ENCODE results near the gene CNNM4.

Gene CNNM4

GRCh38 chr2:96762529-96763311 is 2.0 kb downstream of the CNNM4 start:
- no peak overlapping the region for H3K27ac ChIP-seq (ENCODE audit: low read depth, low read length)
- H3K9ac ChIP-seq (ENCODE audit: low read length) = peak overlapping the region; percentile 34
- peak overlapping the region; percentile 98 for H3K4me3 ChIP-seq (ENCODE audit: low read length)
- no peaks in the 10 kb centered on the region for H3K27me3 ChIP-seq (ENCODE audit: control insufficient read depth, insufficient read depth, low read length)
- no peaks in the 10 kb centered on the region for H3K36me3 ChIP-seq (ENCODE audit: control insufficient read depth, insufficient read depth, low read length)
- H3K4me1 ChIP-seq (ENCODE audit: control insufficient read depth, insufficient read depth, low read length) = peaks cover 13% of the 10 kb centered on the region

DNA sequence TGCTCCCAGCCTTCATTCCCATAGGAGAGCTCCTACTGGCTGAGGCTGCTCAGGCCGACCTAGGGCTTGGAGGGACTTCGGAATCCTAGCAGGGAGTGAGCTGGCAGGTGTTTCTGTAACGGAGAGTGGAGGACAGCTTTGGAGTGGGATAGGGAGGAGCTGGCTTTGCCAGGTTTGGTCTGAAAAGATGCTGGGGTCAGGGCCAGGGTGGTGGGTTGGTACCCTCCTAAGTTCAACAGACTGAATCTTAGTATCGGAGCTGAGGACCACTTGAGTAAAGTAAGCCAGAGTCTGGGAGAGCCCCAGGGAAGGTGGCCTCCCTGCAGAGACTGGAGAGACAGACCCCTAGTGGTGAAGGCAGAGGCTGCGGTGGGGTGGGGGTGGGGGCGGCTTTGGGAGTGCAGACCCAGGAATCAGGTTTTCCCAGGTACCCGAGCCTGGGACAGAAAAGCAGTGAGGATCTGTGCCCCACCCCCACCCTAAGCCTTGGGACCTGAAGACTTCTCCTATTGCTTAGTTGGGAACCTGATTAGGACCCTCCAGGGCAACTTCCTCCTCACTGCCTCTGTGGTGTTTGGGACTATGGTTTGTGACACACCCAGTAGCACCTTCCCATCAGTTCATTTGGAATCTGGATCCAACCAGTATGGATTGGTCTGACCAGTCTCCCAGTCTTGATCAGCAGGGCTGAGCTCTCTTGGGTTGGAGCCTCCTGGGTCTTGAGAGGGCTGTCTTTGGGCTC is 3.0 kb downstream of the CNNM4 start:
- Histone ChIP-seq H3K9ac (ENCODE audit: low read length) (peak overlapping the region; percentile 43), H3K4me1 (ENCODE audit: control insufficient read depth, insufficient read depth, low read length) (peaks cover 13% of the 10 kb centered on the region), H3K36me3 (ENCODE audit: control insufficient read depth, insufficient read depth, low read length) (no peaks in the 10 kb centered on the region), H3K4me3 (ENCODE audit: low read length) (peak overlapping the region; percentile 98), H3K27me3 (ENCODE audit: control insufficient read depth, insufficient read depth, low read length) (no peaks in the 10 kb centered on the region), H3K27ac (ENCODE audit: low read depth, low read length) (peak overlapping the region; percentile 2)

GRCh38 chr2:96764253-96764637 is 3.5 kb downstream of the CNNM4 start:
- Histone ChIP-seq H3K9ac (ENCODE audit: low read length) (peak overlapping the region; percentile 43), H3K4me1 (ENCODE audit: control insufficient read depth, insufficient read depth, low read length) (peaks cover 13% of the 10 kb centered on the region), H3K4me3 (ENCODE audit: low read length) (peak overlapping the region; percentile 98), H3K27ac (ENCODE audit: low read depth, low read length) (peak overlapping the region; percentile 2), H3K27me3 (ENCODE audit: control insufficient read depth, insufficient read depth, low read length) (no peaks in the 10 kb centered on the region), H3K36me3 (ENCODE audit: control insufficient read depth, insufficient read depth, low read length) (no peaks in the 10 kb centered on the region)

DNA sequence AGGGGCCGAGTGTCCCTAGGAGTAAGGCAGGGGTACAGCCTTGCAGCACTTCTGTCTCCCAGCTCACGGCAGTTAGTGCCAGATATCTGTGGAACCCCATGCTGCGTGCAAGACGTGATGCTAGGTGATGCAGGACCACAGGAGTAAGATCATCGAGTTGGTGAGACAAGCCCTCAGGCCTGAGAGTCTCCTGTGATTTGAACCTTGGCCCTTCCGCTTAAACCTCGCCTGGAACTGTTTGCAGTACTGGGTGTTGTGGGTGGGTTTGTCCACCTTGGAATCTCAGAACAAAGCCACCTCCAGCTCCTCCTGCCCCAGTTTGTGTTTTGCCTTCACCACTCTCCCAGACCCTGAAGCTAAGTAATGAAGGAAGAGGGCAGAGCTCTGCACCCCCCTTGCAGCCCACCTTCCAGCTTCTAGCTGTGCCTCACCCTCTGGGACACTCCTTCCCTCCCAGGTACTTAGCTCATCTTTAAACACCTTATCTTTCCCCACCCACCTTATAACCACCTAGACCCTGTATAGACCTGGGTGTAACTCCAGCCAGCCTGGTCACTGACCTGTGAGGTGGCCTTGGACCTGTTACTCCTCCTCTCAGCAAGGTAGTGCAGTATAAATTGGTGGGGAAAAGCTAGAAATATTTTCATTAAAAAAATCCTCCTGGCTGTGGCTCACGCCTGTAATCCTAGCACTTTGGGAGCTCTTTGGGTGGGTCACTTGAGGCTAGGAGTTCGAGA is 6.6 kb downstream of the CNNM4 start:
- Histone ChIP-seq H3K36me3 (ENCODE audit: control insufficient read depth, insufficient read depth, low read length) (no peaks in the 10 kb centered on the region), H3K27me3 (ENCODE audit: control insufficient read depth, insufficient read depth, low read length) (no peaks in the 10 kb centered on the region), H3K4me1 (ENCODE audit: control insufficient read depth, insufficient read depth, low read length) (peaks cover 7% of the 10 kb centered on the region), H3K9ac (ENCODE audit: low read length) (peak overlapping the region; percentile 39), H3K4me3 (ENCODE audit: low read length) (no peak overlapping the region), H3K27ac (ENCODE audit: low read depth, low read length) (no peak overlapping the region)

GRCh38 chr2:96768083-96768561 is 7.4 kb downstream of the CNNM4 start:
- Histone ChIP-seq H3K27ac (ENCODE audit: low read depth, low read length) (no peak overlapping the region), H3K9ac (ENCODE audit: low read length) (no peak overlapping the region), H3K27me3 (ENCODE audit: control insufficient read depth, insufficient read depth, low read length) (no peaks in the 10 kb centered on the region), H3K36me3 (ENCODE audit: control insufficient read depth, insufficient read depth, low read length) (no peaks in the 10 kb centered on the region), H3K4me3 (ENCODE audit: low read length) (no peak overlapping the region), H3K4me1 (ENCODE audit: control insufficient read depth, insufficient read depth, low read length) (peaks cover 7% of the 10 kb centered on the region)

GRCh38 chr2:96769814-96770213 is 9.1 kb downstream of the CNNM4 start:
- H3K36me3 ChIP-seq (ENCODE audit: control insufficient read depth, insufficient read depth, low read length) = no peaks in the 10 kb centered on the region
- no peak overlapping the region for H3K27ac ChIP-seq (ENCODE audit: low read depth, low read length)
- H3K4me1 ChIP-seq (ENCODE audit: control insufficient read depth, insufficient read depth, low read length) = peaks cover 2% of the 10 kb centered on the region
- H3K4me3 ChIP-seq (ENCODE audit: low read length) = no peak overlapping the region
- no peaks in the 10 kb centered on the region for H3K27me3 ChIP-seq (ENCODE audit: control insufficient read depth, insufficient read depth, low read length)
- no peak overlapping the region for H3K9ac ChIP-seq (ENCODE audit: low read length)

- no peaks in the 10 kb centered on the region for H3K27me3 ChIP-seq (ENCODE audit: control insufficient read depth, insufficient read depth, low read length)
- H3K27ac ChIP-seq (ENCODE audit: low read depth, low read length) = no peak overlapping the region
- H3K4me1 ChIP-seq (ENCODE audit: control insufficient read depth, insufficient read depth, low read length) = peaks cover 2% of the 10 kb centered on the region
- H3K9ac ChIP-seq (ENCODE audit: low read length) = no peak overlapping the region
- no peak overlapping the region for H3K4me3 ChIP-seq (ENCODE audit: low read length)
- no peaks in the 10 kb centered on the region for H3K36me3 ChIP-seq (ENCODE audit: control insufficient read depth, insufficient read depth, low read length)
These were observed 9.9 kb downstream of the CNNM4 start for GRCh38 chr2:96770442-96771202.

- Histone ChIP-seq H3K9ac (ENCODE audit: low read length) (no peak overlapping the region), H3K4me1 (ENCODE audit: control insufficient read depth, insufficient read depth, low read length) (peaks cover 2% of the 10 kb centered on the region), H3K27me3 (ENCODE audit: control insufficient read depth, insufficient read depth, low read length) (no peaks in the 10 kb centered on the region), H3K4me3 (ENCODE audit: low read length) (no peak overlapping the region), H3K36me3 (ENCODE audit: control insufficient read depth, insufficient read depth, low read length) (no peaks in the 10 kb centered on the region), H3K27ac (ENCODE audit: low read depth, low read length) (no peak overlapping the region)
These were observed 11.3 kb downstream of the CNNM4 start for GRCh38 chr2:96771796-96772618.

DNA sequence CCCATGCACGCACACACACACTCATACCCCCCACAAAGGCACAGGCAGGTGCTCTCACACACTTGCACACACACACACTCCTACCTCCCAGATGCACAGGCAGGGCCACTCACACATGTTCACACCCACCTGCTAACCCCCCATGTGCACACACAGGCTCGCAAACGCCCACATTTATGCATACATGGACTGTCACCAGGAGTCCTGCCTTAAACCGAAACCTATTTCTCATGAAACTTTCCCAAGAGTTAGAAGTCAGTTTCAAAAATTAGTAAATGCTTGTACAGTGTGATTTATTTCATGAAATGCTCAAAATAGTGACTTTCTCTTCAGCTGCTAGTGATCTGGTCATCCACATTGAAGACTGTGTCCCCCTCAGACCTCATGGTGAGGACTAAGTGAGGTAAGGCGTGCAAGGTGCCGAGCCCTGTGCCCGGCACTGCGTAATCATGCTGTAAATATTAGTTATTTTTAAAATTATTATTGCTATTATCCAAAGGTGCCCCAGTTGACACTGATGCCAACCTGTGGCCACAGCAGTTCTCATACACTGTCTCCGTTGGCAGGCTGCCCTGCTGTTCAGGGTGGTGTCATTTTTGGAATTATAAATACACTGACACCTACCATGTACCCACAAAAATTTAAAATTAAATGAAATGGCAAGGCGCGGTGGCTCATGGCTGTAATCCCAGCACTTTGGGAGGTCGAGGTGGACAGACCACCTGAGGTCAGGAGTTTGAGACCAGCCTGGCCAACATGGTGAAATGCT is 12.4 kb downstream of the CNNM4 start:
- Histone ChIP-seq H3K27me3 (ENCODE audit: control insufficient read depth, insufficient read depth, low read length) (no peaks in the 10 kb centered on the region), H3K27ac (ENCODE audit: low read depth, low read length) (no peak overlapping the region), H3K36me3 (ENCODE audit: control insufficient read depth, insufficient read depth, low read length) (no peaks in the 10 kb centered on the region), H3K4me1 (ENCODE audit: control insufficient read depth, insufficient read depth, low read length) (peaks cover 2% of the 10 kb centered on the region), H3K4me3 (ENCODE audit: low read length) (no peak overlapping the region), H3K9ac (ENCODE audit: low read length) (no peak overlapping the region)

- no peak overlapping the region for H3K9ac ChIP-seq (ENCODE audit: low read length)
- H3K4me3 ChIP-seq (ENCODE audit: low read length) = peak overlapping the region; percentile 57
- no peaks in the 10 kb centered on the region for H3K27me3 ChIP-seq (ENCODE audit: control insufficient read depth, insufficient read depth, low read length)
These were observed 13.2 kb downstream of the CNNM4 start for GRCh38 chr2:96773922-96774321.

GRCh38 chr2:96775160-96775559 is 14.5 kb downstream of the CNNM4 start:
- Histone ChIP-seq H3K9ac (ENCODE audit: low read length) (no peak overlapping the region), H3K27me3 (ENCODE audit: control insufficient read depth, insufficient read depth, low read length) (no peaks in the 10 kb centered on the region), H3K4me1 (ENCODE audit: control insufficient read depth, insufficient read depth, low read length) (no peaks in the 10 kb centered on the region), H3K4me3 (ENCODE audit: low read length) (no peak overlapping the region), H3K36me3 (ENCODE audit: control insufficient read depth, insufficient read depth, low read length) (no peaks in the 10 kb centered on the region), H3K27ac (ENCODE audit: low read depth, low read length) (no peak overlapping the region)

More at GRCh38 chr2:96773922-96774321, 13.2 kb downstream of the CNNM4 start:
- H3K36me3 ChIP-seq (ENCODE audit: control insufficient read depth, insufficient read depth, low read length) = no peaks in the 10 kb centered on the region
- H3K4me1 ChIP-seq (ENCODE audit: control insufficient read depth, insufficient read depth, low read length) = peaks cover 2% of the 10 kb centered on the region
- H3K27ac ChIP-seq (ENCODE audit: low read depth, low read length) = no peak overlapping the region

All from rectal smooth muscle tissue (tissue), 1 donor.